Measurements from ENCODE around the gene STIMATE.

- TF ChIP-seq, protein P1, sequence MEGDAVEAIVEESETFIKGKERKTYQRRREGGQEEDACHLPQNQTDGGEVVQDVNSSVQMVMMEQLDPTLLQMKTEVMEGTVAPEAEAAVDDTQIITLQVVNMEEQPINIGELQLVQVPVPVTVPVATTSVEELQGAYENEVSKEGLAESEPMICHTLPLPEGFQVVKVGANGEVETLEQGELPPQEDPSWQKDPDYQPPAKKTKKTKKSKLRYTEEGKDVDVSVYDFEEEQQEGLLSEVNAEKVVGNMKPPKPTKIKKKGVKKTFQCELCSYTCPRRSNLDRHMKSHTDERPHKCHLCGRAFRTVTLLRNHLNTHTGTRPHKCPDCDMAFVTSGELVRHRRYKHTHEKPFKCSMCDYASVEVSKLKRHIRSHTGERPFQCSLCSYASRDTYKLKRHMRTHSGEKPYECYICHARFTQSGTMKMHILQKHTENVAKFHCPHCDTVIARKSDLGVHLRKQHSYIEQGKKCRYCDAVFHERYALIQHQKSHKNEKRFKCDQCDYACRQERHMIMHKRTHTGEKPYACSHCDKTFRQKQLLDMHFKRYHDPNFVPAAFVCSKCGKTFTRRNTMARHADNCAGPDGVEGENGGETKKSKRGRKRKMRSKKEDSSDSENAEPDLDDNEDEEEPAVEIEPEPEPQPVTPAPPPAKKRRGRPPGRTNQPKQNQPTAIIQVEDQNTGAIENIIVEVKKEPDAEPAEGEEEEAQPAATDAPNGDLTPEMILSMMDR (IDR thresholded peaks at IDR 0.05), result no peak
- TF ChIP-seq ZFX (IDR thresholded peaks at IDR 0.05; ENCODE audit: borderline replicate concordance), result no peak
Observed at GRCh38 chr3:52843881-52844280, 53.5 kb downstream of the STIMATE start.

Measured in 22Rv1 (cell line).